ENCODE data around the gene TMEM150B. TPM values are rescaled to one million over a fixed set of nuclear protein-coding genes. Genes with fewer than 3 reads are reported as not detected.
A peak's percentile ranks its signal among the peaks of the same experiment; 100 is the strongest.

TMEM150B gene
- total RNA-seq, 1 experiment from 2014 or later: not detected

GRCh38 chr19:55358493-55358892, 33.4 kb upstream of the TMEM150B start:
- Histone ChIP-seq H3K27ac (ENCODE audit: low read depth, low read length, poor library complexity, severe bottlenecking) (no peak overlapping the region), H3K36me3 (ENCODE audit: insufficient read depth, low read length, poor library complexity, severe bottlenecking) (no peaks in the 10 kb centered on the region), H3K4me3 (ENCODE audit: low read depth, low read length, poor library complexity, severe bottlenecking) (no peak overlapping the region), H3K4me1 (ENCODE audit: insufficient read depth, low read length, poor library complexity, severe bottlenecking) (peaks cover 6% of the 10 kb centered on the region), H3K9me3 (ENCODE audit: low read depth, low read length, poor library complexity, severe bottlenecking) (no peaks in the 10 kb centered on the region), H3K27me3 (replicated peaks; ENCODE audit: insufficient read depth, low read depth, low read length, poor library complexity) (peaks cover 17% of the 10 kb centered on the region)
- ChIA-PET CTCF (no interaction called here), POLR2A (ENCODE audit: low non-redundant PET) (no interaction called here)
- no TSS peak for BruUV-seq (replicated peaks)
- TF ChIP-seq EZH2 (IDR thresholded peaks at IDR 0.05; ENCODE audit: borderline replicate concordance, low read depth, low read length, poor library complexity, severe bottlenecking) (no peak), CTCF (conservative IDR thresholded peaks at IDR 0.05; ENCODE audit: low read depth, low read length) (no peak)
- intact Hi-C loops (cut with micrococcal nuclease; ENCODE audit: unreplicated experiment): no loop called here
- DNase-seq (ENCODE audit: low spot score): no peak

GRCh38 chr19:55355213-55355821, 30.2 kb upstream of the TMEM150B start:
- Histone ChIP-seq H3K4me3 (ENCODE audit: low read depth, low read length, poor library complexity, severe bottlenecking) (no peak overlapping the region), H3K9me3 (ENCODE audit: low read depth, low read length, poor library complexity, severe bottlenecking) (no peaks in the 10 kb centered on the region), H3K4me1 (ENCODE audit: insufficient read depth, low read length, poor library complexity, severe bottlenecking) (peaks cover 6% of the 10 kb centered on the region), H3K27me3 (replicated peaks; ENCODE audit: insufficient read depth, low read depth, low read length, poor library complexity) (peaks cover 32% of the 10 kb centered on the region), H3K27ac (ENCODE audit: low read depth, low read length, poor library complexity, severe bottlenecking) (no peak overlapping the region), H3K36me3 (ENCODE audit: insufficient read depth, low read length, poor library complexity, severe bottlenecking) (no peaks in the 10 kb centered on the region)
- DNase-seq (ENCODE audit: low spot score): no peak
- BruUV-seq (replicated peaks): no TSS peak
- no peak for TF ChIP-seq CTCF (conservative IDR thresholded peaks at IDR 0.05; ENCODE audit: low read depth, low read length)
- no peak for TF ChIP-seq EZH2 (IDR thresholded peaks at IDR 0.05; ENCODE audit: borderline replicate concordance, low read depth, low read length, poor library complexity, severe bottlenecking)
- intact Hi-C loops (cut with micrococcal nuclease; ENCODE audit: unreplicated experiment): no loop called here
- ChIA-PET POLR2A (ENCODE audit: low non-redundant PET) (no interaction called here), CTCF (no interaction called here)

- H3K27me3 ChIP-seq (replicated peaks; ENCODE audit: insufficient read depth, low read depth, low read length, poor library complexity): peaks cover 32% of the 10 kb centered on the region
- intact Hi-C loops (cut with micrococcal nuclease; ENCODE audit: unreplicated experiment): no loop called here
- no peak for TF ChIP-seq CTCF (conservative IDR thresholded peaks at IDR 0.05; ENCODE audit: low read depth, low read length)
- no peak for TF ChIP-seq EZH2 (IDR thresholded peaks at IDR 0.05; ENCODE audit: borderline replicate concordance, low read depth, low read length, poor library complexity, severe bottlenecking)
- POLR2A ChIA-PET (ENCODE audit: low non-redundant PET): no interaction called here
- H3K4me1 ChIP-seq (ENCODE audit: insufficient read depth, low read length, poor library complexity, severe bottlenecking): peaks cover 6% of the 10 kb centered on the region
- no peaks in the 10 kb centered on the region for H3K9me3 ChIP-seq (ENCODE audit: low read depth, low read length, poor library complexity, severe bottlenecking)
- H3K4me3 ChIP-seq (ENCODE audit: low read depth, low read length, poor library complexity, severe bottlenecking): peak within 1 kb of the TSS; percentile 56
- no peaks in the 10 kb centered on the region for H3K36me3 ChIP-seq (ENCODE audit: insufficient read depth, low read length, poor library complexity, severe bottlenecking)
- H3K27ac ChIP-seq (ENCODE audit: low read depth, low read length, poor library complexity, severe bottlenecking): no peak within 1 kb of the TSS
- CTCF ChIA-PET: interaction anchor here (0.6 kb wide), 1 partner anchor 198 kb away, joined by 11 read pairs; no protein-coding TSS in a partner anchor
- no peak for DNase-seq (ENCODE audit: low spot score)
- no TSS peak for BruUV-seq (replicated peaks)
Measured at GRCh38 chr19:55354698-55355212, 29.6 kb upstream of the TMEM150B start, which contains the start of gene COX6B2. COX6B2 (minus strand) TSS chr19:55354719; CDS start chr19:55354521, 198 bp downstream.

Measured in A673 (cell line).